ENCODE results near the gene SLC6A3. TPM values are rescaled to one million over a fixed set of nuclear protein-coding genes. Genes with fewer than 3 reads are reported as not detected.

Gene SLC6A3
- total and polyA plus RNA-seq, 2 of the 13 experiments (the other 11 are each of a cell fraction or from before 2014, with no cell fraction given): 0.01 TPM; not detected in 1

GRCh38 chr5:1402611-1403255 lies 42.5 kb downstream of the SLC6A3 start (continued):
- no peak for TF ChIP-seq ZNF18 (CRISPR knock-in tag; IDR thresholded peaks at IDR 0.05; ENCODE audit: insufficient replicate concordance)
- no peak for TF ChIP-seq ZNF816 (CRISPR knock-in tag; IDR thresholded peaks at IDR 0.05; ENCODE audit: borderline replicate concordance)
- TF ChIP-seq ZNF564 (CRISPR knock-in tag; IDR thresholded peaks at IDR 0.05): no peak
- no peak for TF ChIP-seq DMTF1 (CRISPR knock-in tag; IDR thresholded peaks at IDR 0.05)

- DNase-seq (ENCODE audit: low spot score): no peak
- WGBS (ENCODE audit: low lambda C conversion rate): 0% methylated on average over 4 of the region's 14 CpGs
- Histone ChIP-seq H3K9me3 (ENCODE audit: low read length) (no peaks in the 10 kb centered on the region), H4K20me1 (ENCODE audit: insufficient read depth, low read length) (no peaks in the 10 kb centered on the region), H3K36me3 (replicated peaks in 1 of 2; ENCODE audit: control insufficient read depth in 1 of 2, insufficient read depth in 2 of 2, low read length in 2 of 2) (no peaks in the 10 kb centered on the region), H3K4me1 (ENCODE audit: insufficient read depth, low read length) (no peaks in the 10 kb centered on the region), H2AFZ (ENCODE audit: low read length) (no peak overlapping the region), H3K4me2 (ENCODE audit: low read depth, low read length) (no peak overlapping the region), H3K9ac (ENCODE audit: insufficient read depth, low read depth, low read length) (no peak overlapping the region), H3K27me3 (ENCODE audit: control insufficient read depth in 1 of 2, insufficient read depth in 2 of 2, low read length in 2 of 2) (peaks cover 11 to 88% of the 10 kb centered on the region in 2 experiments), H3K79me2 (ENCODE audit: insufficient read depth, low read length) (no peaks in the 10 kb centered on the region), H3K4me3 (replicated peaks in 1 of 3; ENCODE audit: insufficient read depth in 1 of 3, low read depth in 2 of 3, low read length in 3 of 3) (no peak overlapping the region), H3K27ac (ENCODE audit: extremely low read length, insufficient read depth, low read length) (no peak overlapping the region)
- ATAC-seq: peak; percentile 20; the same call in 2 of the 3 replicates
- in situ Hi-C loops (cut with HindIII; ENCODE audit: extremely low pct_ligation_motif_present, low pct_unique_long_range_greater_than_20kb) (no loop called here), intact Hi-C loops (cut with micrococcal nuclease; ENCODE audit: unreplicated experiment) (no loop called here)
- FAIRE-seq: no peak
- CTCF ChIA-PET (ENCODE audit: low intra/inter-chr PET ratio, low total read pairs): no interaction called here
- POLR2A ChIA-PET: no interaction called here
- BruUV-seq (replicated peaks): no TSS peak
- TF ChIP-seq IKZF5 (CRISPR knock-in tag; IDR thresholded peaks at IDR 0.05) (no peak), USF2 (IDR thresholded peaks at IDR 0.05; ENCODE audit: low read depth, low read length) (no peak), USF2 (CRISPR knock-in tag; IDR thresholded peaks at IDR 0.05; ENCODE audit: borderline replicate concordance) (no peak), HNRNPK (IDR thresholded peaks at IDR 0.05; ENCODE audit: low read depth, low read length, poor library complexity, severe bottlenecking) (no peak)
Observed at GRCh38 chr5:1401536-1402138, 43.6 kb downstream of the SLC6A3 start.
